Measurements from ENCODE around the gene DYDC2.
"Not testable (repeated sequence)": the region's sequence is repeated elsewhere in the genome, so short reads cannot be mapped to it uniquely, and the experiment has no call there.

Gene DYDC2, protein sequence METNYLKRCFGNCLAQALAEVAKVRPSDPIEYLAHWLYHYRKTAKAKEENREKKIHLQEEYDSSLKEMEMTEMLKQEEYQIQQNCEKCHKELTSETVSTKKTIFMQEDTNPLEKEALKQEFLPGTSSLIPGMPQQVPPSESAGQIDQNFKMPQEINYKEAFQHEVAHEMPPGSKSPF
- 0 reads per million in 4 donors for total RNA-seq

- DNase-seq, result peak in 2 of 5 donors; percentile 16 to 57
Observed at GRCh38 chr10:80356563-80356988, at the start of gene DYDC2, which contains the start of gene DYDC1. DYDC2 (plus strand) TSS chr10:80356781; CDS start chr10:80362444, 5,663 bp downstream. DYDC1 (minus strand) TSS chr10:80356755; CDS start chr10:80352601, 4,154 bp downstream.

DNA sequence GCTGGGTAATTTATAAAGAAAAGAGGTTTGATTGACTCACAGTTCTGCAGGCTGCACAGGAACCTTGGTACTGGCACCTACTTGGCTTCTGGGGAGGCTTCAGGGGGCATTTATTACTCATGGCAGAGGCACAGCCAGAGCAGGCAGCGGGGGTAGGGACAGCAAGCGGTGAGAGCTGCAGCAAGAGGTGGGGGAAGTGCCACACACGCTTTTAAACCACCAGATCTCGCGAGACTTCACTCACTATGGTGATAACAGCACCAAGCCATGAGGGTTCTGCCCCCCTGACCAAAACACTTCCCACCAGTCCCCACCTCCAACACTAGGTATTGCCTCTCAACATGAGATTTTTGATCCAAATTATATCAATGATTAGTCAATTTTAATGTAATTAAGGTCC is 43.1 kb upstream of the DYDC2 start:
- no peak for DNase-seq

DNA sequence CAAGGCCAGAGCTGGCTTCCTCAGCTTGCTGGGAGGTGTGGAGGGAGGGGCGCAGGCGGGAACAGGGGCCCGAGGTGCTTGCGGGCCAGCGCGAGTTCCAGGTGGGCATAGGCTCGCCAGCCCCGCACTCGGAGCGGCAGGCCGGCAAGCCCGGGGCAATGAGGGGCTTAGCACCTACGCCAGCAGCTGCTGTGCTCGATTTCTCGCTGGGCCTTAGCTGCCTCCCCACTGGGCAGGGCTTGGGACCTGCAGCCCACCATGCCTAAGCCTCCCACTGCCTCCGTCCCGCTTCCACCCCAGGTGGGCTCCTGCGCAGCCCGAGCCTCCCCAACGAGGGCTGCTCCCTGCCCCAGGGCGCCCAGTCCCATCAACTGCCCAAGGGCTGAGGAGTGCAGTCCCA is 41.2 kb upstream of the DYDC2 start:
- DNase-seq, result no peak

DNA sequence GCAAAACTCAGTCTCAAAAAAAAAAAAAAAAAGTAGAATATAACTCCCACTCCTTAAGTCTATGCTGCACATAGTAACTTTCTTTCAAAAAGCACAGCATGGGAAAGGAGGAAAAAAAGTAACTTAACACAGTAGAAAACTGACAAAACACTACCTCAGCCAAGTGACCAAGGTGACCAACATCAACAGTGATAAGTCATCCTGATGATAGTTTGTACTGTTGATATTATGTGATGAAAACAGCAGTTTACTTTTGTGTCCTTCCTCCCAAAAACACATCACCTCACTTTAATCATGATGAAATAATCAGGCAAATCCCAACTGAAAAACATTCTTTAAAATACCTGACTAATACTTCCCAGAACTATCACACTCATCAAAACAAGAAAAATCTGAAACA is 37.8 kb upstream of the DYDC2 start:
- no peak for DNase-seq

DNA sequence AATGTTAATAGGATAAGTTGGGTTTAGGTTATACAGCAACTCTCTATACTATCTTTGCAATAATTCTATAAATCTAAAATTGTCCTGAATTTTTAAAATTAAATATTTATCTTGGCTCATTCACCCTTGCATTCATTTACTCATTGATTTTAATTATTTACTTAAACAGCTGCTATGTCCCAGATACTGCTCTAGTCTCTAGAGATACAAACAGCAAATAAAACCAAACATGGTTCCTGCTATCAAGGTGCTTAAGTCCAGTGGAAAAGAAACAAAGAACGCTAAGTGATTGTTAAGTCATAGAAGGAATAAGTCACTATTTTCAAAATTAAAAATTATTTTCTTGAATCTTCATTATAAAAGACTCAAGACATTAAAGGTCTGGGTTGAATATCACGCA is 37.3 kb upstream of the DYDC2 start:
- DNase-seq, result no peak

DNA sequence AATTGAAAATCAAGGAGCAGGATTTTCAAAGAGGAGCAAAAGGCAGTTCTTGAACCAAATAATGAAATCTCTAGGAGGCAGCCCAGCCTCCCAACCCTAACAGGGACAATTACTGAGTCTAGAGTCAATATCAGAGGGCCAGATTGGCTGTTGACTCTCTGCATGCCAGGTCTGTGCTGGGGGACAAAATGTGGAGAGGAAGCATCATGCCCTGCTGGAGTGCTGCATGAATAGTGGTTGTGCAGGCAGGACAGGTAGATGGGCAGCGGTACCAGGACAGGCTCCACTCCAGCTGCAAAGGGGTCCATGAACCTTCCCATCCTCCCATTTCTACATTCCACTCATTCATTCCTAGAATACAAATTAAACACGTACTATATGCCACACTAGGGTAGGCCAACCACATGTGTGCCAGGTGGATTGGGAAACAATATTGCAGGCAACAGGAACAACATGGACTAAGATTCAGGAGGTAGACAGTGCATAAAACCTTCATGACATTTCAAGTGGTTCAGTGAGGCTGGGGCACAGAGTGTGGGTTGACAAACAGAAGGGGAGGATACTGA is 36.8 kb upstream of the DYDC2 start:
- DNase-seq, result no peak

DNA sequence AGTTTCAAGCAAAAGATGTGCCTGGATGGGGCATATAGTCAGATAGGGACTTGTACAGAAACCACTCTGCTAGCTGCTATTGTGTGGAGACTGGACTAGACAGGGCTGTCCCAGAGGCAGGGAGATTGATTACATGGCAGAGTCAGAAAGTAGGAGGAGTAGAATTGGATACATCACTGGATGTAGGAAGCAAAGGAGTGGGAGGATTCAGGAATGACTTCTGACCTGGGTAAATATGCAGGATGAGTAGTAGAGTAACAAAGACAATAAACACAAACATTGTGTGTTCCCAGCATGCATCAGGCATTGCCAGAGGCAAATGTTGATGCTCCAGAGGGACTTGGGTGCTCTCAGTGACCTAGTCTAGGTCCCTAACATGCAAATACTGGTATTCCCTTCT is 36.2 kb upstream of the DYDC2 start:
- no peak for DNase-seq

- DNase-seq, result no peak
Observed at GRCh38 chr10:80321183-80321582, 35.4 kb upstream of the DYDC2 start.

GRCh38 chr10:80322158-80322557 is 34.4 kb upstream of the DYDC2 start:
- DNase-seq, result no peak

GRCh38 chr10:80322711-80323110 is 33.9 kb upstream of the DYDC2 start:
- DNase-seq, result no peak

- DNase-seq, result no peak
Observed at GRCh38 chr10:80323311-80323710, 33.3 kb upstream of the DYDC2 start.

GRCh38 chr10:80324086-80324485 is 32.5 kb upstream of the DYDC2 start:
- no peak for DNase-seq

GRCh38 chr10:80324891-80325364 is 31.7 kb upstream of the DYDC2 start:
- DNase-seq, result no peak

GRCh38 chr10:80333983-80334382 is 22.6 kb upstream of the DYDC2 start:
- DNase-seq, result no peak

DNA sequence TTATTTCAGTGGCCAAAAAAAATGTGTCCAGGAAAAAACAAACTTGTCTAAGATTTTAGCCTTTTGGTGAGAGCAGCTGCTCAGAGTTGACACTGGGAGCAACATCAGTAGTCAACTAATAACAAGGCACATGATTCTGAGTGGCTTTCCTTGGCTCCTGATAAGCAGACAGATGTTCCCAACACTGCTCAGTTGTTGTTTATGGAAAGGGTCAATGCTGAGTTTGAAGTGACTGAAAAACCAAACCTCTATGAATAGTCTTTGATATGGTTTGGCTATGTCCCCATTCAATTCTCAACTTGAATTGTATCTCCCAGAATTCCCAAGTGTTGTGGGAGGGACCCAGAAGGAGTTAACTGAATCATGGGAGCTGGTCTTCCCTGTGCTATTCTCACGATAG is 12.3 kb upstream of the DYDC2 start:
- DNase-seq, result no peak

DNA sequence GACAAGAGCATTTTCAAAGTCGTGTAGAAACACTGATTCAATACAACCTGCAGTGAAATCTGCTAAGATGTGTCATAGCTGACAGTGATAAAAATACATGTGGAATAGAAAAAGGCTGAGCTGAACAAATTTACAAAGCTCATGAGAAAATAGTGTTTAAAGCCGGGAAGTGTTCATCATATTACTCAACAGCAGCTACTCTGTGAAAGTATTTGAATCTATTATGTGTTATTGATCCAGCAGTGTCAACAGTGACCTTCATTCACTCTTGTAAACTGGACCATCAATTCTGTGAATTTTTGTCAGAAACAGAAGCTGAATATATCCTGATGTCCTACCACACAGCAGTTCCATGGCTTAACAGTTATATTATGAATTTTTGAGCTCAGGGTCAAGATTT is 11.7 kb upstream of the DYDC2 start:
- no peak for DNase-seq

GRCh38 chr10:80350251-80350650 is 6.3 kb upstream of the DYDC2 start:
- no peak for DNase-seq

DNA sequence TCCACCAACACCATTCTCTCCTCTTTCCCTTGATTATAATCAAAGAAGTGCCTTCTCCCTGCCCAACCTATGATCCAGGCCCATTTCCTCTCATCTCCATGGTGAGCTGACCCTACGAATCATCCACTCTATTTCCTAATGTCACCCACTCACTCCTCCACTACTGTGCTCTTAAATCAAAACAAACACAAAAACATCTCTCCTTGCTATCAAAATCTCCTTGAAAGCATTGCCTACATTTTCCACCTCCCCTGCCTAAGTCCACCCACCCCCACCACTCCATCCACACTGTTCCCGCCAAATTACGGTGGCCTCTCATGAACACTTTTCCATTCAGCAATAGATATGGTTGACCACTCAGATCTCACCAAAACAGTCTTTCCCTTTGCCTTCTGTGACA is 5.4 kb upstream of the DYDC2 start:
- DNase-seq, result no peak

- no peak for DNase-seq
Observed at GRCh38 chr10:80356989-80357850, 639 bp downstream of the DYDC2 start.

- DNase-seq, result no peak
Observed at GRCh38 chr10:80357851-80358125, 1.2 kb downstream of the DYDC2 start.

- DNase-seq, result not testable (repeated sequence)
Observed at GRCh38 chr10:80358925-80359324, 2.3 kb downstream of the DYDC2 start.

- DNase-seq, result no peak
Observed at GRCh38 chr10:80359644-80360043, 3.1 kb downstream of the DYDC2 start.

- DNase-seq, result no peak
Observed at GRCh38 chr10:80365510-80365909, 8.9 kb downstream of the DYDC2 start.

DNA sequence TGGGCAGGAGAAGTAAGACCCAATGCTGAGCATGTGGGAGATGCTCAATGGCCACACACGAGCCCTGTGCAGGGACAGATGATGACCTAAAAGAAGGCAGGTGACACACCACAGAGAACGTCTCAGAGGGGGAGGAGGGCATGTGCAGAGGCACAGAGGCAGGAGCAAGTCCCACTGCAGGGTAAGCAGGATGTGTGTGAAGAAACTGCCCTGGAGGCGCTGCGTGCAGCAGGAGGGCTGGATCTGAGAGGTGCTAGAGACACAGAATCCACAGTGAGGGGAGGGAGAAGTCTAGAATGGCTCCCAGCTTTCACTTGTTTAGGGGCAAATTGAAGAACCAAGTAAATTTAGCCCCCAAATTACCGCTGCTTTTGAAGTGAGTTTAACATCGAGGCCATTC is 14.9 kb downstream of the DYDC2 start:
- DNase-seq, result no peak
